Epithelial cell of esophagus (primary cell): ENCODE results near the gene ZIC5.

Source experiments
- DNase-seq: peaks from one replicate; pipeline ENCODE4 v3.0.0; 2010; ENCODE audit warnings: low read depth
- H3K4me3 ChIP-seq: 2 replicates; pipeline ENCODE4 v1.5.1; 2011; ENCODE audit warnings: mild to moderate bottlenecking, low read length, control low read depth
- TF ChIP-seq, protein P1 (sequence below): IDR thresholded peaks from 2 replicates; pipeline ENCODE4 v1.5.1; 2011; ENCODE audit warnings: low read depth, mild to moderate bottlenecking, low read length, control low read depth, inconsistent platforms; ENCODE audit not compliant: insufficient read depth; ENCODE audit errors: missing control alignments

Gene ZIC5

DNA sequence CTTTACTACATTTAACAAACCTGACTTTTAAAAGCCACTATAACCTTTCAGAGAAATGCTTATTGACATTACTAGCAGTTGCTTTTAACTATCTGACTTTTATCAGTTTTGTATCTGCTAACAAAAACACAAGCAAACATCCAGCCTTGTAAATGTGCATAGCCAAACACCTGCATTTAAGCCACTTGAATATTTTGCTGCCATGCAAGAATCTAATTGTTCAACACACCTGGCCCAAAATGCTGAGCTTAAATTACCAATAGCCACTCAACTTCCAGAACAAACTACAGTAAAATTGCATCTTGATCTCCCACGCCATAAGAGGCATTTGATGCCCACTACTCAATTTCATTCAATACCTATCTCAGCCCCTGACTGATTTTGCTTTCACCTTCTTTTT lies 9.3 kb downstream of the ZIC5 start:
- TF ChIP-seq, protein P1, sequence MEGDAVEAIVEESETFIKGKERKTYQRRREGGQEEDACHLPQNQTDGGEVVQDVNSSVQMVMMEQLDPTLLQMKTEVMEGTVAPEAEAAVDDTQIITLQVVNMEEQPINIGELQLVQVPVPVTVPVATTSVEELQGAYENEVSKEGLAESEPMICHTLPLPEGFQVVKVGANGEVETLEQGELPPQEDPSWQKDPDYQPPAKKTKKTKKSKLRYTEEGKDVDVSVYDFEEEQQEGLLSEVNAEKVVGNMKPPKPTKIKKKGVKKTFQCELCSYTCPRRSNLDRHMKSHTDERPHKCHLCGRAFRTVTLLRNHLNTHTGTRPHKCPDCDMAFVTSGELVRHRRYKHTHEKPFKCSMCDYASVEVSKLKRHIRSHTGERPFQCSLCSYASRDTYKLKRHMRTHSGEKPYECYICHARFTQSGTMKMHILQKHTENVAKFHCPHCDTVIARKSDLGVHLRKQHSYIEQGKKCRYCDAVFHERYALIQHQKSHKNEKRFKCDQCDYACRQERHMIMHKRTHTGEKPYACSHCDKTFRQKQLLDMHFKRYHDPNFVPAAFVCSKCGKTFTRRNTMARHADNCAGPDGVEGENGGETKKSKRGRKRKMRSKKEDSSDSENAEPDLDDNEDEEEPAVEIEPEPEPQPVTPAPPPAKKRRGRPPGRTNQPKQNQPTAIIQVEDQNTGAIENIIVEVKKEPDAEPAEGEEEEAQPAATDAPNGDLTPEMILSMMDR: no peak
- DNase-seq: no peak
- no peak overlapping the region for H3K4me3 ChIP-seq

DNA sequence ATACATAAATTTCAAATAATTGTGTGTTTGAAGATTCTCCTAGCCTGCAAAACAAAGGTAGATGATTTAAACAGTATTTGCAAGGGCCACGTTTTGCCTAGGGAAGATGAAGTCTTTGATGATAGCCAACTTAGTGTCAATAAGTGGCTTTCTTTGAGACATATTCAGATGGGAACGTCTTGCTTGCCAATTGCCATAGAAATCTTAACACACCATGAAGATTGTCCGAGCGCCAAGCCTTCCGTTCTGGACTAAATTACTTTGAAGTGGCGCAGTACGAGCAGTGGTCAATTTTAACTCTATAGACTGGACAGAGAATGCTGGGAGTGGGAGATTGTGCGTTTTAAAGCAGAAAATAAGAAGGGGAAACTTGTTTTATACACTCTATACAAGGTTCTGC lies 9.9 kb downstream of the ZIC5 start:
- TF ChIP-seq, protein P1: no peak
- DNase-seq: no peak
- no peak overlapping the region for H3K4me3 ChIP-seq

DNA sequence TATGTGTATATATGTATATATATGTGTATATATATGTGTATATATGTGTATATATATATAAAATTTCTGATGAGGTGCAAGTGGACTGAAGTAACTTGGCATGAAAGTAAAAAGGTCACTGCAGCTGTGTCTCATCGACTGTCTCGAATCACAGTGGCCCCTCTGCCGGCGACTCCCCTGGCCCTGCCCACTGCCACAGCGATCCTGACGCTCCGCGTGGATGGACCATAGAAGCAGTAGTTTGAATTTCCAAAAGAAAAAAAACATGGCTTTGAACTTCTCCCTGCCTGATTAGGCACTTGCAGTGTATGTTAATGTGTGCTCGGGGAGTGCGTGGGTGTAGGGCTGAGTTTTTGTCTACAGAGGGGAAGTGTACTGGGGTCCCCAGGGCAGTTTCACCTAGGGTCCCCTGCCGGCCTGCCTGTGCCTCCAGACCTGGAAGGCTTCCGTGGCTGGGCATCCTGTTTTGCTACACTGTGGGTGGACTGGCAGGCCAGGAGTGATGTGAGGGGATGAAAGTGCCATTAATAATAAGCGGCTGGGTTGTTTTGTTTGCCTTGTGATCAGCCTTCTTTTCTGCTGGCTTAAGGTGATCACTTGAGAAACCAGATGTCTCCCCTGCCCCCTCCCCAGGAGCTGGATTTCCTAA lies 10.8 kb downstream of the ZIC5 start:
- no peak overlapping the region for H3K4me3 ChIP-seq
- TF ChIP-seq, protein P1: no peak
- DNase-seq: no peak

DNA sequence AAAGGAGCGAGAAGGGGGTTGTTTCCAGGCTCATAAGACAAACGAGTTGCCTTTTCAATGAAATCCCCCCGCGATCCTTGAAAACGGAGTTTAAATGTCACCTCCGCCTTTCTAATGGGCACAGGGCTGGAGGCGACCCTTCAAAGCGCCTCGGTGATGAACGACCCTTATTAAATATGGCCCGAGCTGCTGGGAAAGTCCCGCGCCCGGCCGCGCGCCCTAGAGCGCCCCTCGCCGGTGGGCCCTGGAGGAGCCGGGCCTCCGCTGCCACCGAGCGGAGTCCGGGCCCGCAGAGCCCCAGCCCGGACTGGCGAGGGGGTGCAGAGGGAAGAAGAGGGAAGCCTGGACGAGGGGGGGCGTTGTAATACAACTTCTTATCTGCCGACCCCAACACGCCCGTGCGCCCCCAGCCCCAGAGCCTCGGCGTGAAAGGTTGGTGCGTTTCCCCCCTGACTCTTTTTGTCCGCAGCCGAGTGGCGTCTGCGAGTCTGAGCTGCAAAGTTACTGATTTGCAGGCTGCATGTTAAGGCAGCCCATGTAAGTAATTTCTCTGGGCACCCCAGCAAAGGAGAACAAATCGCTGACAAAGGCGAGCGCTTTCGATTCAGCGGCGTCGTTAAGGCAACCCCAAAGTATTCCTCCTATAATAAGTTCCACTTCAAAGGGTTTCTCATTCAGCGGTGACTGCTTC lies 11.9 kb downstream of the ZIC5 start:
- no peak overlapping the region for H3K4me3 ChIP-seq
- DNase-seq: no peak
- TF ChIP-seq, protein P1: no peak

DNA sequence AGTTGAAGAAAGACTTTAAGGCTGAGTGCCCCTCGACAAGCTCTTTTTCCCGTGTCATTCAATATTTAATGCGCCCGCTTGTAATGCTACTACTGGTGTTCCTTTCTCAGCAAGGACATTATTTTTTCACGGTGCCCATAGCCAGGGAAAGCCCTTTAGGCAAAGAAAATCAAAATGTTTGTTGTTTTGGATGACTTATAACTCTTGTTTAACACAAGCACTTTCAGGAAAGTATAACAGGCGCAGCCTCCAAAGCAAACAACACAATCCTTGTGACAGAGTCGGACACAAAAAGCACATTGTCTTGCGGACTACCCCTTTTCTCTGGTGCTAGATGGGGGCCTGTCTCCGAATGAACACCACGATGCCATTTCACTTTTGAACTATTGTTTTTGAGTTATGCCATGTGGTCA lies 12.4 kb downstream of the ZIC5 start:
- DNase-seq: no peak
- H3K4me3 ChIP-seq: no peak overlapping the region
- TF ChIP-seq, protein P1: no peak

DNA sequence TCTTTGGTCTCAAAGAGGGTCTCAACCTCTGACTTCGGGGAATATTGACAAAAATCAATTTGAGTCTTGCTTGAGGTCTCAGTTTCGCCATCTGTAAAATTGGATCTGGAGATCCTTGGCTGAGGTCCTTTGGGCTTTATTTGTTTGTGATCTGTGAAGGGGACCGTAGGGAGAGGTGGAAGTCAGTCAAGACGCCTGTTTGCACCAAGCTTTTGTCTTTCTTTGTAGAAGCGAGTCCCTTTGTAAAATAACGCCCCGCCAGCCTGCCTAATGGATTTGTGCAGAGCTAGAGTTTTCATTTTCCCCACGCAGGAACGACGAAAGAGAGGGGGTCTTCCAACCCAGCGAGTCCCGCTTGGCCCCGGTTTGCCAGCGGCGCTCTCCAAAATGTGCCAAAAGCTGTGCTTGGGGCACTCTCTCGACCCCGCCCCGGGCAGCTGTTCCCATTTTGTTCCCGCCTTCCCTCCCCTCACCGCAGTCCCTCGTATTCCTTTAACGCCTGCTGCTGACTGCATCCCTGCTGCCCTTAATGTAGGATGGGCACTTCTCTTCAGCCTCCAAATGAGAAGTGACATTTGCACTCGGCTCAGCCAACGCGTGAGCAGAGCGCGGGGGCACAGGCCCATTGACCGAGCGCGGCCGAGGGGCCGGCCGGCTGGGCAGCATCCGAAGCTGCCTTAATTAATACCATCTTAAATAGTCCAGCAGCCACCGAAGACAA lies 13.0 kb downstream of the ZIC5 start:
- TF ChIP-seq, protein P1: no peak
- no peak for DNase-seq
- no peak overlapping the region for H3K4me3 ChIP-seq
